Fibroblast of lung (primary cell): ENCODE data around the gene MBNL1.

Experiments used
- CTCF ChIP-seq, 2 donors: IDR thresholded peaks in 1 of 2; conservative IDR thresholded peaks in 1 of 2; 1 replicate in 1 of 2; 2 replicates in 1 of 2; pipeline ENCODE4 v1.5.1; 2011 to 2012; ENCODE audit warnings: low read length in 2 of 2, control low read depth in 1 of 2, inconsistent platforms in 1 of 2, low read depth in 1 of 2, mild to moderate bottlenecking in 1 of 2
- EZH2 ChIP-seq: IDR thresholded peaks from 2 replicates; pipeline ENCODE4 v1.5.1; 2012; ENCODE audit warnings: low read length, control low read depth, mild to moderate bottlenecking; ENCODE audit errors: missing control alignments

GRCh38 chr3:152281133-152281713 lies 12.5 kb downstream of the MBNL1 start:
- TF ChIP-seq CTCF (conservative IDR thresholded peaks at IDR 0.05 in 1 of 2, IDR thresholded peaks at IDR 0.05 in 1 of 2; ENCODE audit: low read depth in 1 of 2, low read length in 2 of 2) (no peak), EZH2 (no peak)
